Gastroesophageal sphincter (tissue), 4 donors: ENCODE data around the gene PYURF. TPM values are rescaled to one million over a fixed set of nuclear protein-coding genes. Genes with fewer than 3 reads are reported as not detected.
"Not testable (repeated sequence)": the region's sequence is repeated elsewhere in the genome, so short reads cannot be mapped to it uniquely, and the experiment has no call there.

Source experiments
- ATAC-seq: fragments of 150-250 bp; one replicate; pipeline ENCODE4 v1.9.1; 2016; ENCODE audit warnings: mild to moderate bottlenecking, moderate library complexity
- H3K27ac ChIP-seq, 4 donors: fragments of 200-600 bp; sonication (generic) in 3 of 4; 1 replicate in 3 of 4; 2 replicates in 1 of 4; pipeline ENCODE4 v1.5.1; 2016 to 2019
- H3K27me3 ChIP-seq: fragments of 200-600 bp; sonication (generic); one replicate; pipeline ENCODE4 v1.5.1; 2019
- H3K36me3 ChIP-seq, 2 donors: fragments of 200-600 bp; sonication (generic); one replicate each; pipeline ENCODE4 v1.5.1; 2019; ENCODE audit warnings: control low read depth in 1 of 2
- H3K4me1 ChIP-seq, 3 donors: fragments of 200-600 bp; sonication (generic); 1 replicate in 2 of 3; 2 replicates in 1 of 3; pipeline ENCODE4 v1.5.1; 2016 to 2019; ENCODE audit warnings: control low read depth in 2 of 3
- H3K4me3 ChIP-seq, 2 donors: fragments of 200-600 bp; sonication (generic); one replicate each; pipeline ENCODE4 v1.5.1; 2019; ENCODE audit warnings: mild to moderate bottlenecking in 1 of 2, moderate library complexity in 1 of 2
- H3K9me3 ChIP-seq, 3 donors: fragments of 200-600 bp; sonication (generic); one replicate each; pipeline ENCODE4 v1.5.1; 2017 to 2019; ENCODE audit warnings: control low read depth in 2 of 3
- EP300 ChIP-seq: sonication (generic); formaldehyde crosslinking; IDR thresholded peaks from one replicate; pipeline ENCODE4 v1.6.1; 2017; ENCODE audit warnings: antibody characterized with exemption, mild to moderate bottlenecking
- POLR2A ChIP-seq, 2 donors: fragments of 450-650 bp; IDR thresholded peaks; one replicate each; pipeline ENCODE4 v1.6.1; 2017; ENCODE audit warnings: antibody characterized with exemption in 2 of 2, mild to moderate bottlenecking in 2 of 2, moderate library complexity in 1 of 2
- POLR2AphosphoS5 ChIP-seq: sonication (generic); formaldehyde crosslinking; IDR thresholded peaks from one replicate; pipeline ENCODE4 v1.6.1; 2017; ENCODE audit warnings: antibody characterized with exemption
- WGBS, 2 donors: methylation state at CpG; one replicate each; pipeline ENCODE4 v1.1.5; 2018; ENCODE audit warnings: low coverage in 1 of 2; 5-methylcytosine and 5-hydroxymethylcytosine counted together
- total RNA-seq, 4 donors: library from RNA; depleted of rRNA; stranded (reverse); fragments of >200 nt; gene quantifications; one replicate each; pipeline ENCODE4 v1.1.0, GENCODE V29; 2016
- TF ChIP-seq, protein P1 (sequence below), 4 experiments: fragments of 200-600 bp in 2 of 4; fragments of 450-650 bp in 2 of 4; sonication (generic) in 1 of 4; IDR thresholded peaks; one replicate each; pipeline ENCODE4 v1.5.1; 2017 to 2019; ENCODE audit warnings: antibody characterized with exemption in 4 of 4, mild to moderate bottlenecking in 2 of 4, moderate library complexity in 2 of 4

PYURF gene
- total RNA-seq, 4 donors from 2014 or later: 78.1 to 108 (median 96.4) TPM

DNA sequence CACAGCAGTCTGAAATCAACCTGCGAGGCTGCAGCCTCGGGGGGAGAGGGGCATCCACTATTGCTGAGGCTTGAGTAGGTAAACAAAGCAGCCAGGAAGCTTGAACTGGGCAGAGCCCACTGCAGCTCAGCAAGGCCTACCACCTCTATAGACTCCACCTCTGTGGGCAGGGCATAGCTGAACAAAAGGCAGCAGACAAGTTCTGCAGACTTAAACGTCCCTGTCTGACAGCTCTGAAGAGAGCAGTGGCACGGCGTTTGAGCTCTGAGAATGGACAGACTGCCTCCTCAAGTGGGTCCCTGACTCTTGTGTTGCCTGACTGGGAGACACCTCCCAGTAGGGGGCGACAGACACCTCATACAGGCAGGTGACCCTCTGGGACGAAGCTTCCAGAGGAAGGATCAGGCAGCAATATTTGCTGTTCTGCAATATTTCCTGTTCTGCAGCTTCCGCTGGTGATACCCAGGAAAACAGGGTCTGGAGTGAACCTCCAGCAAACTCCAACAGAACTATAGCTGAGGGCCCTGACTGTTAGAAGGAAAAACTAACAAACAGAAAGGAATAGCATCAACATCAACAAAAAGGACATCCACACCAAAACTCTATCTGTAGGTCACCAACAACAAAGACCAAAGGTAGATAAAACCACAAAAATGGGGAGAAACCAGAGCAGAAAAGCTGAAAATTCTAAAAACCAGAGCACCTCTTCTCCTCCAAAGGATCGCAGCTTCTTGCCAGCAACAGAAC is 15.9 kb upstream of the PYURF start:
- not testable (repeated sequence) for H3K36me3 ChIP-seq, H3K4me3 ChIP-seq, H3K27me3 ChIP-seq, H3K4me1 ChIP-seq, H3K27ac ChIP-seq, H3K9me3 ChIP-seq, ATAC-seq
- TF ChIP-seq, protein P1, sequence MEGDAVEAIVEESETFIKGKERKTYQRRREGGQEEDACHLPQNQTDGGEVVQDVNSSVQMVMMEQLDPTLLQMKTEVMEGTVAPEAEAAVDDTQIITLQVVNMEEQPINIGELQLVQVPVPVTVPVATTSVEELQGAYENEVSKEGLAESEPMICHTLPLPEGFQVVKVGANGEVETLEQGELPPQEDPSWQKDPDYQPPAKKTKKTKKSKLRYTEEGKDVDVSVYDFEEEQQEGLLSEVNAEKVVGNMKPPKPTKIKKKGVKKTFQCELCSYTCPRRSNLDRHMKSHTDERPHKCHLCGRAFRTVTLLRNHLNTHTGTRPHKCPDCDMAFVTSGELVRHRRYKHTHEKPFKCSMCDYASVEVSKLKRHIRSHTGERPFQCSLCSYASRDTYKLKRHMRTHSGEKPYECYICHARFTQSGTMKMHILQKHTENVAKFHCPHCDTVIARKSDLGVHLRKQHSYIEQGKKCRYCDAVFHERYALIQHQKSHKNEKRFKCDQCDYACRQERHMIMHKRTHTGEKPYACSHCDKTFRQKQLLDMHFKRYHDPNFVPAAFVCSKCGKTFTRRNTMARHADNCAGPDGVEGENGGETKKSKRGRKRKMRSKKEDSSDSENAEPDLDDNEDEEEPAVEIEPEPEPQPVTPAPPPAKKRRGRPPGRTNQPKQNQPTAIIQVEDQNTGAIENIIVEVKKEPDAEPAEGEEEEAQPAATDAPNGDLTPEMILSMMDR (IDR thresholded peaks at IDR 0.05): peak; percentile 57 to 74 (median 72)
- WGBS, 2 donors: 100% methylated on average over 1 of the region's 9 CpGs; no CpG with 5 or more reads in 1 of the 2 donors

DNA sequence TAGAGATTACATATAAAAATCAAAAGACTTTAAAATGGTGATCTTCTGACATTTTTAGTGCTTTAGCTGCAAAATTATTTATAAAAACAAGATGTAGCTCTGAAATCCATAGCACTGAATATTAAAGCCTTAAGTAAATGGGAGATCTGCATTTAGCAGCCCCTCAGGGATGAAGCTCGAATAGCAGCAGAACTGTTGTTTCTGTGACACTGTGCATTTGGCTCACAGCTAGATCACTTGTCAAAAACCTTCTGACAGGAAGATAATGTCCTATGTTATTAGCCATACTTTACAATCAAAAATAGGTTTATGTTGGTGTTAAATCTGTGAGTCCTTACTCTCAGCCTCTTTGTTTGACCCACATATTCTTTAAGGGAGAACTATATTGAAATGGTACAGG is 14.1 kb upstream of the PYURF start:
- H3K27me3 ChIP-seq: no peaks in the 10 kb centered on the region
- no peak overlapping the region for H3K4me3 ChIP-seq
- no peaks in the 10 kb centered on the region for H3K36me3 ChIP-seq
- TF ChIP-seq, protein P1 (IDR thresholded peaks at IDR 0.05): no peak
- TF ChIP-seq POLR2A (IDR thresholded peaks at IDR 0.05): no peak
- TF ChIP-seq POLR2AphosphoS5: no peak
- no peak overlapping the region for H3K27ac ChIP-seq
- no peak for ATAC-seq
- 86 to 92% methylated on average over 1 of the region's 1 CpG for WGBS, 2 donors
- peaks cover 0 to 8% (median 0%) of the 10 kb centered on the region in 3 donors for H3K4me1 ChIP-seq
- H3K9me3 ChIP-seq: no peaks in the 10 kb centered on the region

DNA sequence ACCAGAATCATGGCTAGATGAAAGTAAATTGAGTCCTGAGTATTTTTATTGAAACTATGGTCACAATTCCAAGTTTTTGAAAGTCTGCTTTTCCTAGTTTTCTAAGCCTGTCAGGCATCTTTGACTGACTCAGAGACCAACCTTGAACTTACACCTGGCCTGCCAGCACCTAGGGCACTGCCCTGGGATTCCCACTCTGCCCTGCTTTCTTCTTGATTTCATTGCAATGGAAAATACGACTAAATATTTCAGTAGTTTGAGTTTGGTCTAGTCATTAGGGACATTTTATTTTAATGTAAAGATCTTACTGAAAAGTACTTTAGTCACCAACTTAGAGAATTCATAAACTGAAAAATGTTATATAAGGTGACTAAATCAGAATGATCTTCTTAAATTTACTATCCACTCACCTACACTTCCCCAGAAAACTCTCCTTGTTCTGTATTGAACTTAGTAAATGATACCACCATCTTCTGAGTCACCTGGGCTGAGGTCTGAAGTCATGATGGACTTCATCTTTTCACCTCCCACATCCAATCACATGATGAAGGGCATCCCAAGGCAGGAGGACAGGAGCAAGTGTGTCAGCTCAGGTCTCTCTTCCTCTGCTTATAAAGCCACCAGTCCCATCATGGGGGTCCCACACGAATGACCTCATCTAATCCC is 11.6 kb upstream of the PYURF start:
- no peak for TF ChIP-seq EP300
- no peak for TF ChIP-seq POLR2A (IDR thresholded peaks at IDR 0.05)
- TF ChIP-seq, protein P1 (IDR thresholded peaks at IDR 0.05): no peak
- no peak for TF ChIP-seq POLR2AphosphoS5
- no peaks in the 10 kb centered on the region for H3K36me3 ChIP-seq
- no peak for ATAC-seq
- WGBS, 2 donors: 71 to 94% methylated on average over 2 of the region's 2 CpGs
- H3K27me3 ChIP-seq: no peaks in the 10 kb centered on the region
- H3K9me3 ChIP-seq: no peaks in the 10 kb centered on the region
- H3K4me3 ChIP-seq: no peak overlapping the region
- no peak overlapping the region for H3K27ac ChIP-seq
- H3K4me1 ChIP-seq: peaks cover 0 to 8% (median 0%) of the 10 kb centered on the region in 3 donors

DNA sequence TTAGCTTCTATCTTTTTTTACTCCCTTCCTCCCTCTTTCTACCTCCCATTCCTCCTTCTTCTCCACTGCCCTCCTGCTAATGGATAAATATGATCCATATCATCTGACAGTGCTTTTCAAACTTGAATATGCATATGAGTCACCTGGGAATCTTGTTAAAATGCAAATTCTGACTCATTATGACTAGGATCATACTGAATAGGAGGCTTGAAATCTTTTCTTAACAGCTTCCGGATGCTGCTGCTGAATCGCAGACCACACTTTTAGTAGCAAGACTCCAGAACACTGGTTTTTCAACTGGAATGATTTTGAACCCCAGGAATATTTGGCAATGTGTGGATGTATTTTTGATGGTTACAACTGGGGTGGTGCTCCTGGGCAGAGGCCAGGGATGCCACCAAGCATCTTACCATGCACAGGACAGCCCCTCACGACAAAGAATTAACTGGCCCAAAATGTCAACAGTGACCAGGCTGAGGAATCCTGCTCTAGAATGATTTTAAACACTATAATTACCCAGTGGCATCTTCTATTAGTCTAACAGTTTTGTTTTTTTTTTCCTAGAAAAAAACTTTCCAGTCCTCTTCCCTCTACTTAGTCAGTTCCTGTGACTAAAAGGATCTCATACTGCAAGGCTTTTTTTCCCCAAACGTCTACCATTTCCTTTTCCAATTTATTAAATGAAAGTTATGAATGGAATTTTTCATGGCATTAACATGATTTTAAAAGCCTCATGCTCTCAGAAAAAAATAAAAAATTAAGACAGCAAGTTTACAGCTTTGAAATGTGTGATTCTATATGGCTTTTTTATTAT is 10.6 kb upstream of the PYURF start:
- no peak overlapping the region for H3K27ac ChIP-seq
- no peak for ATAC-seq
- peaks cover 0 to 1% (median 0%) of the 10 kb centered on the region in 3 donors for H3K4me1 ChIP-seq
- WGBS, 2 donors: 19 to 37% methylated on average over 2 to 4 of the region's 4 CpGs
- no peaks in the 10 kb centered on the region for H3K36me3 ChIP-seq
- no peaks in the 10 kb centered on the region for H3K27me3 ChIP-seq
- no peak for TF ChIP-seq POLR2A (IDR thresholded peaks at IDR 0.05)
- TF ChIP-seq, protein P1 (IDR thresholded peaks at IDR 0.05): no peak
- TF ChIP-seq POLR2AphosphoS5: no peak
- TF ChIP-seq EP300: no peak
- no peaks in the 10 kb centered on the region for H3K9me3 ChIP-seq
- no peak overlapping the region for H3K4me3 ChIP-seq
